Measurements from ENCODE around the gene FAM174B. TPM values are rescaled to one million over a fixed set of nuclear protein-coding genes. Genes with fewer than 3 reads are reported as not detected.

The FAM174B gene
- polyA plus RNA-seq, 1 donor from 2014 or later: 20.1 TPM

GRCh38 chr15:92614791-92615785 is 40.5 kb downstream of the FAM174B start:
- no peak overlapping the region for H3K4me3 ChIP-seq (ENCODE audit: low read length)
- H3K4me2 ChIP-seq (ENCODE audit: low read length): no peak overlapping the region
- H4K20me1 ChIP-seq (ENCODE audit: insufficient read depth): no peaks in the 10 kb centered on the region
- H3K9me3 ChIP-seq (ENCODE audit: low read length): no peaks in the 10 kb centered on the region
- no peaks in the 10 kb centered on the region for H3K79me2 ChIP-seq (replicated peaks; ENCODE audit: insufficient read depth, low read length)
- H3K9me2 ChIP-seq (ENCODE audit: insufficient read depth, low read length): no peaks in the 10 kb centered on the region
- no peaks in the 10 kb centered on the region for H3K27me3 ChIP-seq (ENCODE audit: insufficient read depth, low read depth, low read length)
- TF ChIP-seq RAD21 (conservative IDR thresholded peaks at IDR 0.05): no peak
- no peak for TF ChIP-seq REST (IDR thresholded peaks at IDR 0.05; ENCODE audit: borderline replicate concordance)
- TF ChIP-seq TAF1 (IDR thresholded peaks at IDR 0.05; ENCODE audit: low read depth): no peak
- no peak for TF ChIP-seq POLR2AphosphoS5 (IDR thresholded peaks at IDR 0.05)
- no peaks in the 10 kb centered on the region for H3K36me3 ChIP-seq (ENCODE audit: insufficient read depth, low read length)
- H2AFZ ChIP-seq (ENCODE audit: low read depth, low read length): no peak overlapping the region
- no peak overlapping the region for H3K27ac ChIP-seq (ENCODE audit: low read length)
- H3F3A ChIP-seq (ENCODE audit: insufficient read depth, low read length, poor library complexity, severe bottlenecking): no peaks in the 10 kb centered on the region
- no peak overlapping the region for H3K9ac ChIP-seq (ENCODE audit: low read length)

GRCh38 chr15:92614301-92614700 is 41.3 kb downstream of the FAM174B start:
- no peaks in the 10 kb centered on the region for H3F3A ChIP-seq (ENCODE audit: insufficient read depth, low read length, poor library complexity, severe bottlenecking)
- H3K27me3 ChIP-seq (ENCODE audit: insufficient read depth, low read depth, low read length): no peaks in the 10 kb centered on the region
- no peaks in the 10 kb centered on the region for H3K79me2 ChIP-seq (replicated peaks; ENCODE audit: insufficient read depth, low read length)
- no peaks in the 10 kb centered on the region for H3K9me2 ChIP-seq (ENCODE audit: insufficient read depth, low read length)
- H3K9ac ChIP-seq (ENCODE audit: low read length): no peak overlapping the region
- no peaks in the 10 kb centered on the region for H4K20me1 ChIP-seq (ENCODE audit: insufficient read depth)
- no peak for TF ChIP-seq TAF1 (IDR thresholded peaks at IDR 0.05; ENCODE audit: low read depth)
- H3K9me3 ChIP-seq (ENCODE audit: low read length): no peaks in the 10 kb centered on the region
- H3K4me3 ChIP-seq (ENCODE audit: low read length): no peak overlapping the region
- no peak overlapping the region for H3K4me2 ChIP-seq (ENCODE audit: low read length)
- no peak overlapping the region for H3K27ac ChIP-seq (ENCODE audit: low read length)
- no peak overlapping the region for H2AFZ ChIP-seq (ENCODE audit: low read depth, low read length)
- H3K36me3 ChIP-seq (ENCODE audit: insufficient read depth, low read length): no peaks in the 10 kb centered on the region

- no peak overlapping the region for H3K4me3 ChIP-seq (ENCODE audit: low read length)
- H4K20me1 ChIP-seq (ENCODE audit: insufficient read depth): no peaks in the 10 kb centered on the region
- no peak overlapping the region for H3K4me2 ChIP-seq (ENCODE audit: low read length)
- H3K9ac ChIP-seq (ENCODE audit: low read length): no peak overlapping the region
- no peaks in the 10 kb centered on the region for H3K36me3 ChIP-seq (ENCODE audit: insufficient read depth, low read length)
- H3K27ac ChIP-seq (ENCODE audit: low read length): no peak overlapping the region
- H3K9me3 ChIP-seq (ENCODE audit: low read length): no peaks in the 10 kb centered on the region
- H3K79me2 ChIP-seq (replicated peaks; ENCODE audit: insufficient read depth, low read length): no peaks in the 10 kb centered on the region
- no peaks in the 10 kb centered on the region for H3K27me3 ChIP-seq (ENCODE audit: insufficient read depth, low read depth, low read length)
- TF ChIP-seq REST (IDR thresholded peaks at IDR 0.05; ENCODE audit: borderline replicate concordance) (no peak), EZH2 (IDR thresholded peaks at IDR 0.05; ENCODE audit: borderline replicate concordance, insufficient read depth, low read length, poor library complexity, severe bottlenecking) (no peak), EP300 (conservative IDR thresholded peaks at IDR 0.05; ENCODE audit: poor library complexity, severe bottlenecking) (no peak), SMC3 (conservative IDR thresholded peaks at IDR 0.05; ENCODE audit: poor library complexity) (no peak), MXI1 (conservative IDR thresholded peaks at IDR 0.05; ENCODE audit: poor library complexity, severe bottlenecking) (no peak), CTCF (IDR thresholded peaks at IDR 0.05; ENCODE audit: poor library complexity, severe bottlenecking) (no peak), RAD21 (conservative IDR thresholded peaks at IDR 0.05) (no peak), TAF1 (IDR thresholded peaks at IDR 0.05; ENCODE audit: low read depth) (no peak), POLR2AphosphoS5 (IDR thresholded peaks at IDR 0.05) (no peak)
- no peak overlapping the region for H2AFZ ChIP-seq (ENCODE audit: low read depth, low read length)
- H3F3A ChIP-seq (ENCODE audit: insufficient read depth, low read length, poor library complexity, severe bottlenecking): no peaks in the 10 kb centered on the region
- no peaks in the 10 kb centered on the region for H3K9me2 ChIP-seq (ENCODE audit: insufficient read depth, low read length)
These were observed 41.7 kb downstream of the FAM174B start for GRCh38 chr15:92613841-92614240.
